Liver (tissue), 9 donors: ENCODE measurements around the gene NFIB. TPM values are rescaled to one million over a fixed set of nuclear protein-coding genes. Genes with fewer than 3 reads are reported as not detected.

Experiments
- DNase-seq: peaks from one replicate; pipeline ENCODE4 v3.0.0-alpha.2; 2017; ENCODE audit warnings: low spot score
- H3K27ac ChIP-seq, 2 donors: one replicate each; pipeline ENCODE4 v1.7.0; 2013; ENCODE audit warnings: inconsistent platforms in 2 of 2, low read length in 2 of 2, control low read depth in 1 of 2, low read depth in 1 of 2, mild to moderate bottlenecking in 1 of 2
- H3K27me3 ChIP-seq, 4 donors: one replicate each; pipeline versions ENCODE4 v1.6.1 to v1.7.0; 2013; ENCODE audit warnings: low read length in 3 of 4, inconsistent platforms in 1 of 4, mild to moderate bottlenecking in 1 of 4, moderate library complexity in 1 of 4; ENCODE audit not compliant: control insufficient read depth in 4 of 4, insufficient read depth in 4 of 4
- H3K36me3 ChIP-seq, 4 donors: one replicate each; pipeline versions ENCODE4 v1.6.1 to v1.7.0; 2013; ENCODE audit warnings: low read length in 3 of 4, mild to moderate bottlenecking in 3 of 4, low read depth in 1 of 4, moderate library complexity in 1 of 4; ENCODE audit not compliant: control insufficient read depth in 4 of 4, insufficient read depth in 3 of 4
- H3K4me1 ChIP-seq, 4 donors: one replicate each; pipeline versions ENCODE4 v1.6.1 to v1.7.0; 2013; ENCODE audit warnings: low read length in 3 of 4, mild to moderate bottlenecking in 3 of 4, moderate library complexity in 1 of 4; ENCODE audit not compliant: control insufficient read depth in 4 of 4, insufficient read depth in 4 of 4
- H3K4me3 ChIP-seq, 3 donors: one replicate each; pipeline versions ENCODE4 v1.6.1 to v1.7.0; 2013; ENCODE audit warnings: low read length in 3 of 3, control low read depth in 1 of 3, low read depth in 1 of 3, mild to moderate bottlenecking in 1 of 3
- H3K9ac ChIP-seq, 2 donors: one replicate each; pipeline ENCODE4 v1.7.0; 2013; ENCODE audit warnings: low read length in 2 of 2, mild to moderate bottlenecking in 2 of 2, moderate library complexity in 2 of 2, control low read depth in 1 of 2, low read depth in 1 of 2
- H3K9me3 ChIP-seq, 4 donors: one replicate each; pipeline versions ENCODE4 v1.6.1 to v1.7.0; 2013; ENCODE audit warnings: low read length in 3 of 4; ENCODE audit not compliant: control insufficient read depth in 4 of 4
- ATF3 ChIP-seq: IDR thresholded peaks from 2 replicates; pipeline ENCODE4 v1.6.1; 2016; ENCODE audit warnings: antibody characterized with exemption
- EGR1 ChIP-seq, 2 donors: IDR thresholded peaks; 2 replicates each; pipeline ENCODE4 v1.6.1; 2016 to 2018; ENCODE audit warnings: antibody characterized with exemption in 2 of 2, low read depth in 2 of 2
- FOXA1 ChIP-seq: IDR thresholded peaks from 2 replicates; pipeline ENCODE4 v1.6.1; 2016; ENCODE audit warnings: antibody characterized with exemption
- GABPA ChIP-seq, 2 donors: IDR thresholded peaks in 1 of 2; conservative IDR thresholded peaks in 1 of 2; 2 replicates each; pipeline ENCODE4 v1.6.1; 2016; ENCODE audit warnings: antibody characterized with exemption in 2 of 2, mild to moderate bottlenecking in 1 of 2, moderate library complexity in 1 of 2
- HNF4A ChIP-seq, 2 donors: conservative IDR thresholded peaks; 2 replicates each; pipeline ENCODE4 v1.6.1; 2016; ENCODE audit warnings: antibody characterized with exemption in 2 of 2, mild to moderate bottlenecking in 2 of 2
- JUND ChIP-seq, 2 donors: IDR thresholded peaks; 2 replicates each; pipeline ENCODE4 v1.6.1; 2016; ENCODE audit warnings: antibody characterized with exemption in 2 of 2
- RAD21 ChIP-seq, 2 donors: IDR thresholded peaks; 2 replicates each; pipeline ENCODE4 v1.6.1; 2016; ENCODE audit warnings: antibody characterized with exemption in 2 of 2, mild to moderate bottlenecking in 2 of 2
- SP1 ChIP-seq: IDR thresholded peaks from 2 replicates; pipeline ENCODE4 v1.6.1; 2018; ENCODE audit warnings: antibody characterized with exemption, mild to moderate bottlenecking
- TAF1 ChIP-seq: conservative IDR thresholded peaks from 2 replicates; pipeline ENCODE4 v1.6.1; 2016; ENCODE audit warnings: antibody characterized with exemption, mild to moderate bottlenecking
- ZBTB33 ChIP-seq: IDR thresholded peaks from 2 replicates; pipeline ENCODE4 v1.6.1; 2016; ENCODE audit warnings: antibody characterized with exemption
- WGBS: extraction: QIAGEN DNeasy Blood & Tissue Kit; methylation state at CpG from one replicate; pipeline ENCODE4 v1.1.7; 2013; 5-methylcytosine and 5-hydroxymethylcytosine counted together
- polyA plus RNA-seq, 2 donors: library from polyadenylated mRNA; stranded (reverse) in 1 of 2; unstranded in 1 of 2; fragments of 200-250 nt in 1 of 2; fragments of >200 nt in 1 of 2; fragmentation: Nextera tagmentation in 1 of 2; extraction: Ambion mirVana in 1 of 2; gene quantifications; one replicate each; pipeline versions ENCODE4 v1.2.1 to v1.2.3, GENCODE V29; 2013 to 2015
- total RNA-seq, 2 donors: library from RNA; depleted of rRNA; stranded (reverse); fragments of >200 nt; gene quantifications; one replicate each; pipeline ENCODE4 v1.2.3, GENCODE V29; 2014
- donor health status: healthy.
- donor health status: healthy.
- donor health status: healthy.
- donor health status: healthy.
- donor health status: healthy.

Gene NFIB
- total and polyA plus RNA-seq, 4 donors = 3.2 to 23.2 (median 8.0) TPM

- peak overlapping the region; percentile 57 to 62 for H3K27ac ChIP-seq
These were observed 101.9 kb downstream of the NFIB start for GRCh38 chr9:14212077-14212476.

GRCh38 chr9:14211564-14211963 is 102.4 kb downstream of the NFIB start:
- no peaks in the 10 kb centered on the region for H3K36me3 ChIP-seq
- no peak for DNase-seq
- H3K27ac ChIP-seq = peak overlapping the region; percentile 57 to 62
- TF ChIP-seq ATF3 (no peak), GABPA (IDR thresholded peaks at IDR 0.05 in 1 of 2, conservative IDR thresholded peaks at IDR 0.05 in 1 of 2) (no peak), TAF1 (no peak), SP1 (no peak), FOXA1 (no peak)
- no peaks in the 10 kb centered on the region for H3K27me3 ChIP-seq
- 70% methylated on average over 6 of the region's 6 CpGs for WGBS
- H3K4me3 ChIP-seq = no peak overlapping the region
- H3K9me3 ChIP-seq = no peaks in the 10 kb centered on the region
- H3K4me1 ChIP-seq = peaks cover 2 to 47% (median 28%) of the 10 kb centered on the region in 4 donors
- H3K9ac ChIP-seq = no peak overlapping the region

More at GRCh38 chr9:14212077-14212476, 101.9 kb downstream of the NFIB start:
- Histone ChIP-seq H3K4me3 (no peak overlapping the region), H3K9ac (no peak overlapping the region), H3K4me1 (peaks cover 2 to 46% (median 28%) of the 10 kb centered on the region in 4 donors), H3K9me3 (no peaks in the 10 kb centered on the region), H3K27me3 (no peaks in the 10 kb centered on the region), H3K36me3 (no peaks in the 10 kb centered on the region)
- TF ChIP-seq EGR1 (IDR thresholded peaks at IDR 0.05; ENCODE audit: low read depth in 2 of 2) (no peak), JUND (IDR thresholded peaks at IDR 0.05) (peak in 1 of 2 donors; percentile 12)
- no peak for DNase-seq
- 84% methylated on average over 1 of the region's 1 CpG for WGBS

GRCh38 chr9:14210428-14210827 is 103.5 kb downstream of the NFIB start:
- 69% methylated on average over 3 of the region's 3 CpGs for WGBS
- Histone ChIP-seq H3K4me1 (peaks cover 4 to 50% (median 30%) of the 10 kb centered on the region in 4 donors), H3K9me3 (no peaks in the 10 kb centered on the region), H3K9ac (no peak overlapping the region), H3K36me3 (no peaks in the 10 kb centered on the region), H3K27me3 (no peaks in the 10 kb centered on the region), H3K27ac (no peak overlapping the region), H3K4me3 (no peak overlapping the region)
- TF ChIP-seq RAD21 (IDR thresholded peaks at IDR 0.05) = no peak
- TF ChIP-seq GABPA (IDR thresholded peaks at IDR 0.05 in 1 of 2, conservative IDR thresholded peaks at IDR 0.05 in 1 of 2) = no peak
- TF ChIP-seq HNF4A (conservative IDR thresholded peaks at IDR 0.05) = no peak
- no peak for DNase-seq

GRCh38 chr9:14209399-14210345 is 104.3 kb downstream of the NFIB start:
- 70% methylated on average over 8 of the region's 8 CpGs for WGBS
- Histone ChIP-seq H3K9me3 (no peaks in the 10 kb centered on the region), H3K9ac (no peak overlapping the region), H3K36me3 (no peaks in the 10 kb centered on the region), H3K27ac (no peak overlapping the region), H3K27me3 (no peaks in the 10 kb centered on the region), H3K4me1 (peaks cover 5 to 55% (median 32%) of the 10 kb centered on the region in 4 donors), H3K4me3 (no peak overlapping the region)
- DNase-seq = no peak
- TF ChIP-seq RAD21 (IDR thresholded peaks at IDR 0.05) = no peak
- TF ChIP-seq FOXA1 = no peak
- TF ChIP-seq ZBTB33 = no peak
- no peak for TF ChIP-seq GABPA (IDR thresholded peaks at IDR 0.05 in 1 of 2, conservative IDR thresholded peaks at IDR 0.05 in 1 of 2)
